Adrenal gland (tissue), 5 donors: Measurements from ENCODE around the gene ZCCHC14.

Experiments used
- CTCF ChIP-seq, 6 experiments: fragments of 450-650 bp in 4 of 6; fragments of 200-600 bp in 2 of 6; sonication (generic) in 1 of 6; IDR thresholded peaks; 1 replicate in 5 of 6; 2 replicates in 1 of 6; pipeline versions ENCODE4 v1.5.1 to v1.8.0; 2016 to 2021; ENCODE audit warnings: antibody characterized with exemption in 6 of 6, mild to moderate bottlenecking in 2 of 6, moderate library complexity in 1 of 6
- POLR2A ChIP-seq, 2 donors: fragments of 450-650 bp; IDR thresholded peaks; one replicate each; pipeline ENCODE4 v1.6.1; 2017; ENCODE audit warnings: antibody characterized with exemption in 2 of 2, mild to moderate bottlenecking in 2 of 2, moderate library complexity in 1 of 2
- donor health status: DM: no; HTN: no; CAD: no.

- TF ChIP-seq POLR2A (IDR thresholded peaks at IDR 0.05) (no peak), CTCF (IDR thresholded peaks at IDR 0.05) (no peak)
Observed at GRCh38 chr16:87411375-87412271, 81.2 kb downstream of the ZCCHC14 start.
